HEK293 (cell line): ENCODE measurements around the gene MADCAM1.

Experiments used
- MYNN ChIP-seq: fragments of 450-650 bp; formaldehyde crosslinking; IDR thresholded peaks from 2 replicates; pipeline ENCODE4 v1.5.1; 2016; ENCODE audit warnings: missing biosample characterization, missing genetic modification characterization, borderline replicate concordance
- TCF7L2 ChIP-seq: IDR thresholded peaks from 2 replicates; pipeline ENCODE4 v1.6.1; 2011; ENCODE audit warnings: low read depth, mild to moderate bottlenecking, inconsistent platforms, low read length, moderate library complexity, borderline replicate concordance
- ZBTB7A ChIP-seq: fragments of 450-650 bp; formaldehyde crosslinking; IDR thresholded peaks from 2 replicates; pipeline ENCODE4 v1.5.1; 2016; ENCODE audit warnings: low read depth, missing biosample characterization, missing genetic modification characterization
- ZNF561 ChIP-seq: fragments of 450-650 bp; IDR thresholded peaks from 2 replicates; pipeline ENCODE4 v1.5.1; 2018; ENCODE audit warnings: missing biosample characterization, missing genetic modification characterization, borderline replicate concordance
- ZNF629 ChIP-seq: fragments of 450-650 bp; formaldehyde crosslinking; IDR thresholded peaks from 2 replicates; pipeline ENCODE4 v1.5.1; 2017; ENCODE audit warnings: missing biosample characterization, missing genetic modification characterization
- TF ChIP-seq, protein P1 (sequence below): fragments of 450-650 bp; formaldehyde crosslinking; IDR thresholded peaks from 2 replicates; pipeline ENCODE4 v1.5.1; 2016; ENCODE audit warnings: missing biosample characterization, missing genetic modification characterization, low read depth
- TF ChIP-seq, protein P2 (sequence below): fragments of 450-650 bp; formaldehyde crosslinking; IDR thresholded peaks from 2 replicates; pipeline ENCODE4 v1.5.1; 2016; ENCODE audit warnings: missing biosample characterization, missing genetic modification characterization
- TF ChIP-seq, protein P3 (sequence below): fragments of 450-650 bp; formaldehyde crosslinking; IDR thresholded peaks from 2 replicates; pipeline ENCODE4 v1.5.1; 2016; ENCODE audit warnings: missing biosample characterization, missing genetic modification characterization
- TF ChIP-seq, protein P4 (sequence below): fragments of 450-650 bp; formaldehyde crosslinking; IDR thresholded peaks from 2 replicates; pipeline ENCODE4 v1.5.1; 2016; ENCODE audit warnings: missing biosample characterization, missing genetic modification characterization
- TF ChIP-seq, protein P5 (sequence below): fragments of 450-650 bp; formaldehyde crosslinking; IDR thresholded peaks from 2 replicates; pipeline ENCODE4 v1.5.1; 2016; ENCODE audit warnings: missing biosample characterization, missing genetic modification characterization

The MADCAM1 gene

GRCh38 chr19:459724-460511 is 36.4 kb upstream of the MADCAM1 start (continued):
- TF ChIP-seq, protein P1, sequence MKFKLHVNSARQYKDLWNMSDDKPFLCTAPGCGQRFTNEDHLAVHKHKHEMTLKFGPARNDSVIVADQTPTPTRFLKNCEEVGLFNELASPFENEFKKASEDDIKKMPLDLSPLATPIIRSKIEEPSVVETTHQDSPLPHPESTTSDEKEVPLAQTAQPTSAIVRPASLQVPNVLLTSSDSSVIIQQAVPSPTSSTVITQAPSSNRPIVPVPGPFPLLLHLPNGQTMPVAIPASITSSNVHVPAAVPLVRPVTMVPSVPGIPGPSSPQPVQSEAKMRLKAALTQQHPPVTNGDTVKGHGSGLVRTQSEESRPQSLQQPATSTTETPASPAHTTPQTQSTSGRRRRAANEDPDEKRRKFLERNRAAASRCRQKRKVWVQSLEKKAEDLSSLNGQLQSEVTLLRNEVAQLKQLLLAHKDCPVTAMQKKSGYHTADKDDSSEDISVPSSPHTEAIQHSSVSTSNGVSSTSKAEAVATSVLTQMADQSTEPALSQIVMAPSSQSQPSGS (tag by site-specific recombination), result no peak
- TF ChIP-seq, protein P2, sequence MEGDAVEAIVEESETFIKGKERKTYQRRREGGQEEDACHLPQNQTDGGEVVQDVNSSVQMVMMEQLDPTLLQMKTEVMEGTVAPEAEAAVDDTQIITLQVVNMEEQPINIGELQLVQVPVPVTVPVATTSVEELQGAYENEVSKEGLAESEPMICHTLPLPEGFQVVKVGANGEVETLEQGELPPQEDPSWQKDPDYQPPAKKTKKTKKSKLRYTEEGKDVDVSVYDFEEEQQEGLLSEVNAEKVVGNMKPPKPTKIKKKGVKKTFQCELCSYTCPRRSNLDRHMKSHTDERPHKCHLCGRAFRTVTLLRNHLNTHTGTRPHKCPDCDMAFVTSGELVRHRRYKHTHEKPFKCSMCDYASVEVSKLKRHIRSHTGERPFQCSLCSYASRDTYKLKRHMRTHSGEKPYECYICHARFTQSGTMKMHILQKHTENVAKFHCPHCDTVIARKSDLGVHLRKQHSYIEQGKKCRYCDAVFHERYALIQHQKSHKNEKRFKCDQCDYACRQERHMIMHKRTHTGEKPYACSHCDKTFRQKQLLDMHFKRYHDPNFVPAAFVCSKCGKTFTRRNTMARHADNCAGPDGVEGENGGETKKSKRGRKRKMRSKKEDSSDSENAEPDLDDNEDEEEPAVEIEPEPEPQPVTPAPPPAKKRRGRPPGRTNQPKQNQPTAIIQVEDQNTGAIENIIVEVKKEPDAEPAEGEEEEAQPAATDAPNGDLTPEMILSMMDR (tag by site-specific recombination), result peak; percentile 21; the same call in 1 of the 2 replicates
- TF ChIP-seq, protein P3, sequence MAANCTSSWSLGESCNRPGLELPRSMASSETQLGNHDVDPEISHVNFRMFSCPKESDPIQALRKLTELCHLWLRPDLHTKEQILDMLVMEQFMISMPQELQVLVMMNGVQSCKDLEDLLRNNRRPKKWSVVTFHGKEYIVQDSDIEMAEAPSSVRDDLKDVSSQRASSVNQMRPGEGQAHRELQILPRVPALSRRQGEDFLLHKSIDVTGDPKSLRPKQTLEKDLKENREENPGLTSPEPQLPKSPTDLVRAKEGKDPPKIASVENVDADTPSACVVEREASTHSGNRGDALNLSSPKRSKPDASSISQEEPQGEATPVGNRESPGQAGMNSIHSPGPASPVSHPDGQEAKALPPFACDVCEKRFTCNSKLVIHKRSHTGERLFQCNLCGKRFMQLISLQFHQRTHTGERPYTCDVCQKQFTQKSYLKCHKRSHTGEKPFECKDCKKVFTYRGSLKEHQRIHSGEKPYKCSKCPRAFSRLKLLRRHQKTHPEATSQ (tag by site-specific recombination), result no peak
- TF ChIP-seq, protein P4, sequence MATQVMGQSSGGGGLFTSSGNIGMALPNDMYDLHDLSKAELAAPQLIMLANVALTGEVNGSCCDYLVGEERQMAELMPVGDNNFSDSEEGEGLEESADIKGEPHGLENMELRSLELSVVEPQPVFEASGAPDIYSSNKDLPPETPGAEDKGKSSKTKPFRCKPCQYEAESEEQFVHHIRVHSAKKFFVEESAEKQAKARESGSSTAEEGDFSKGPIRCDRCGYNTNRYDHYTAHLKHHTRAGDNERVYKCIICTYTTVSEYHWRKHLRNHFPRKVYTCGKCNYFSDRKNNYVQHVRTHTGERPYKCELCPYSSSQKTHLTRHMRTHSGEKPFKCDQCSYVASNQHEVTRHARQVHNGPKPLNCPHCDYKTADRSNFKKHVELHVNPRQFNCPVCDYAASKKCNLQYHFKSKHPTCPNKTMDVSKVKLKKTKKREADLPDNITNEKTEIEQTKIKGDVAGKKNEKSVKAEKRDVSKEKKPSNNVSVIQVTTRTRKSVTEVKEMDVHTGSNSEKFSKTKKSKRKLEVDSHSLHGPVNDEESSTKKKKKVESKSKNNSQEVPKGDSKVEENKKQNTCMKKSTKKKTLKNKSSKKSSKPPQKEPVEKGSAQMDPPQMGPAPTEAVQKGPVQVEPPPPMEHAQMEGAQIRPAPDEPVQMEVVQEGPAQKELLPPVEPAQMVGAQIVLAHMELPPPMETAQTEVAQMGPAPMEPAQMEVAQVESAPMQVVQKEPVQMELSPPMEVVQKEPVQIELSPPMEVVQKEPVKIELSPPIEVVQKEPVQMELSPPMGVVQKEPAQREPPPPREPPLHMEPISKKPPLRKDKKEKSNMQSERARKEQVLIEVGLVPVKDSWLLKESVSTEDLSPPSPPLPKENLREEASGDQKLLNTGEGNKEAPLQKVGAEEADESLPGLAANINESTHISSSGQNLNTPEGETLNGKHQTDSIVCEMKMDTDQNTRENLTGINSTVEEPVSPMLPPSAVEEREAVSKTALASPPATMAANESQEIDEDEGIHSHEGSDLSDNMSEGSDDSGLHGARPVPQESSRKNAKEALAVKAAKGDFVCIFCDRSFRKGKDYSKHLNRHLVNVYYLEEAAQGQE (tag by site-specific recombination), result 0 out of 2 replicates have a peak, but pooled peaks have one; percentile 31
- no peak for TF ChIP-seq MYNN
- 0 out of 2 replicates have a peak, but pooled peaks have one; percentile 25 for TF ChIP-seq ZNF629
- 0 out of 2 replicates have a peak, but pooled peaks have one; percentile 66 for TF ChIP-seq ZBTB7A (tag by site-specific recombination)
- no peak for TF ChIP-seq ZNF561 (tag by site-specific recombination)
- TF ChIP-seq TCF7L2, result no peak
- TF ChIP-seq, protein P5, sequence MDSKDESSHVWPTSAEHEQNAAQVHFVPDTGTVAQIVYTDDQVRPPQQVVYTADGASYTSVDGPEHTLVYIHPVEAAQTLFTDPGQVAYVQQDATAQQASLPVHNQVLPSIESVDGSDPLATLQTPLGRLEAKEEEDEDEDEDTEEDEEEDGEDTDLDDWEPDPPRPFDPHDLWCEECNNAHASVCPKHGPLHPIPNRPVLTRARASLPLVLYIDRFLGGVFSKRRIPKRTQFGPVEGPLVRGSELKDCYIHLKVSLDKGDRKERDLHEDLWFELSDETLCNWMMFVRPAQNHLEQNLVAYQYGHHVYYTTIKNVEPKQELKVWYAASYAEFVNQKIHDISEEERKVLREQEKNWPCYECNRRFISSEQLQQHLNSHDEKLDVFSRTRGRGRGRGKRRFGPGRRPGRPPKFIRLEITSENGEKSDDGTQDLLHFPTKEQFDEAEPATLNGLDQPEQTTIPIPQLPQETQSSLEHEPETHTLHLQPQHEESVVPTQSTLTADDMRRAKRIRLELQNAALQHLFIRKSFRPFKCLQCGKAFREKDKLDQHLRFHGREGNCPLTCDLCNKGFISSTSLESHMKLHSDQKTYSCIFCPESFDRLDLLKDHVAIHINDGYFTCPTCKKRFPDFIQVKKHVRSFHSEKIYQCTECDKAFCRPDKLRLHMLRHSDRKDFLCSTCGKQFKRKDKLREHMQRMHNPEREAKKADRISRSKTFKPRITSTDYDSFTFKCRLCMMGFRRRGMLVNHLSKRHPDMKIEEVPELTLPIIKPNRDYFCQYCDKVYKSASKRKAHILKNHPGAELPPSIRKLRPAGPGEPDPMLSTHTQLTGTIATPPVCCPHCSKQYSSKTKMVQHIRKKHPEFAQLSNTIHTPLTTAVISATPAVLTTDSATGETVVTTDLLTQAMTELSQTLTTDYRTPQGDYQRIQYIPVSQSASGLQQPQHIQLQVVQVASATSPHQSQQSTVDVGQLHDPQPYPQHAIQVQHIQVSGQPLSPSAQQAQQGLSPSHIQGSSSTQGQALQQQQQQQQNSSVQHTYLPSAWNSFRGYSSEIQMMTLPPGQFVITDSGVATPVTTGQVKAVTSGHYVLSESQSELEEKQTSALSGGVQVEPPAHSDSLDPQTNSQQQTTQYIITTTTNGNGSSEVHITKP (tag by site-specific recombination), result peak; percentile 88
